Measurements from ENCODE around the gene SH3RF1. TPM values are rescaled to one million over a fixed set of nuclear protein-coding genes. Genes with fewer than 3 reads are reported as not detected.

SH3RF1 gene
- total and polyA plus RNA-seq, 2 of the 13 experiments (the other 11 are each of a cell fraction or from before 2014, with no cell fraction given), result 3.1 to 3.2 TPM

DNA sequence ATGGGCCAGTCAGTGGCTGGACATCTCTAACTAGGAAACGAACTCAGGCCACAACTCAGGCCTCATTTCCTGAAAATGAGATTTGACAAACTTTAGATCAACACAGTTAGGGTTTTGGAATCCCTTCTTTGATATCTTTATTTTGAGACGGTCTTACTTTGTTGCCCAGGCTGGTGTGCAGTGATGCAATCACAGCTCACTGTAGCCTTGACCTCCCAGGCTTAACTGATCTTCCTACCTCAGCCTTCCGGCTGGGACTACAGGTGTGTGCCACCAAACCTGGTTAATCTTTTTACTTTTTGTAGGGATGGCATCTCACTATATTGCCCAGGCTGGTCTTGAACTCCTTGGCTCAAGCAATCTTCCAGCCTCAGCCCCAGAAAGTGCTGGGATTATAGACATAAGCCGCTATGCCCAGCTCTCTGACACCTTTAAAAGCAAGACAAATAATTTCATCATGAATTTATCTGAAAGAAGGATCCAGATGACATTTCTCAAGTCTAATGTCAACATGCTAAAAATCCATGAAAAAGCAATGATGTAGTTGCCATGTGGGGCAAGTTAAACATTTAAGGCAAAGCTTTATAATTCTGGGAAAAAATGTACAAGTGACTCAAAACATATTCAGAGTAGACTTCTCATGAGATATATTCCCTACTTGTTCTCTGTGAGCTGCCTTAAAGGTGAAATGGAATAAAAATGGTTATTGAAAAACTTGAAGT lies 171.6 kb downstream of the SH3RF1 start:
- H3K4me1 ChIP-seq (ENCODE audit: insufficient read depth, low read length), result peaks cover 20% of the 10 kb centered on the region
- no peaks in the 10 kb centered on the region for H3K79me2 ChIP-seq (ENCODE audit: insufficient read depth, low read length)
- CTCF ChIA-PET (ENCODE audit: low intra/inter-chr PET ratio, low total read pairs), result no interaction called here
- no peak overlapping the region for H3K27ac ChIP-seq (ENCODE audit: extremely low read length, insufficient read depth, low read length)
- no peaks in the 10 kb centered on the region for H3K9me3 ChIP-seq (ENCODE audit: low read length)
- H3K4me2 ChIP-seq (ENCODE audit: low read depth, low read length), result no peak overlapping the region
- peaks cover 2 to 11% of the 10 kb centered on the region in 2 experiments; a peak in 4 of 5 replicates for H3K36me3 ChIP-seq (replicated peaks in 1 of 2; ENCODE audit: control insufficient read depth in 1 of 2, insufficient read depth in 2 of 2, low read length in 2 of 2)
- H3K27me3 ChIP-seq (ENCODE audit: control insufficient read depth in 1 of 2, insufficient read depth in 2 of 2, low read length in 2 of 2), result no peaks in the 10 kb centered on the region
- no peak overlapping the region for H3K9ac ChIP-seq (ENCODE audit: insufficient read depth, low read depth, low read length)
- FAIRE-seq, result peak; percentile 60
- H4K20me1 ChIP-seq (ENCODE audit: insufficient read depth, low read length), result no peaks in the 10 kb centered on the region
- POLR2A ChIA-PET, result interaction anchor here (1.0 kb wide), 1 partner anchor 29 kb away, joined by 3 read pairs; no protein-coding TSS in a partner anchor
- no peak overlapping the region for H3K4me3 ChIP-seq (replicated peaks in 1 of 3; ENCODE audit: insufficient read depth in 1 of 3, low read depth in 2 of 3, low read length in 3 of 3)
- no TSS peak for BruUV-seq (replicated peaks)
- intact Hi-C loops (cut with micrococcal nuclease; ENCODE audit: unreplicated experiment) (no loop called here), in situ Hi-C loops (cut with HindIII; ENCODE audit: extremely low pct_ligation_motif_present, low pct_unique_long_range_greater_than_20kb) (no loop called here)
- WGBS (ENCODE audit: low lambda C conversion rate), result 77% methylated on average over 4 of the region's 4 CpGs
- peak; percentile 50 for ATAC-seq
- no peak overlapping the region for H2AFZ ChIP-seq (ENCODE audit: low read length)
- DNase-seq (ENCODE audit: low spot score), result no peak
- peak; percentile 64 for TF ChIP-seq NR2F6 (IDR thresholded peaks at IDR 0.05)
- TF ChIP-seq NR2F6 (CRISPR knock-in tag; IDR thresholded peaks at IDR 0.05), result peak; percentile 70; the same call in 1 of the 2 replicates
- no peak for TF ChIP-seq PHF5A (CRISPR knock-in tag; IDR thresholded peaks at IDR 0.05; ENCODE audit: low read depth, unreplicated experiment)
- TF ChIP-seq, protein P1, sequence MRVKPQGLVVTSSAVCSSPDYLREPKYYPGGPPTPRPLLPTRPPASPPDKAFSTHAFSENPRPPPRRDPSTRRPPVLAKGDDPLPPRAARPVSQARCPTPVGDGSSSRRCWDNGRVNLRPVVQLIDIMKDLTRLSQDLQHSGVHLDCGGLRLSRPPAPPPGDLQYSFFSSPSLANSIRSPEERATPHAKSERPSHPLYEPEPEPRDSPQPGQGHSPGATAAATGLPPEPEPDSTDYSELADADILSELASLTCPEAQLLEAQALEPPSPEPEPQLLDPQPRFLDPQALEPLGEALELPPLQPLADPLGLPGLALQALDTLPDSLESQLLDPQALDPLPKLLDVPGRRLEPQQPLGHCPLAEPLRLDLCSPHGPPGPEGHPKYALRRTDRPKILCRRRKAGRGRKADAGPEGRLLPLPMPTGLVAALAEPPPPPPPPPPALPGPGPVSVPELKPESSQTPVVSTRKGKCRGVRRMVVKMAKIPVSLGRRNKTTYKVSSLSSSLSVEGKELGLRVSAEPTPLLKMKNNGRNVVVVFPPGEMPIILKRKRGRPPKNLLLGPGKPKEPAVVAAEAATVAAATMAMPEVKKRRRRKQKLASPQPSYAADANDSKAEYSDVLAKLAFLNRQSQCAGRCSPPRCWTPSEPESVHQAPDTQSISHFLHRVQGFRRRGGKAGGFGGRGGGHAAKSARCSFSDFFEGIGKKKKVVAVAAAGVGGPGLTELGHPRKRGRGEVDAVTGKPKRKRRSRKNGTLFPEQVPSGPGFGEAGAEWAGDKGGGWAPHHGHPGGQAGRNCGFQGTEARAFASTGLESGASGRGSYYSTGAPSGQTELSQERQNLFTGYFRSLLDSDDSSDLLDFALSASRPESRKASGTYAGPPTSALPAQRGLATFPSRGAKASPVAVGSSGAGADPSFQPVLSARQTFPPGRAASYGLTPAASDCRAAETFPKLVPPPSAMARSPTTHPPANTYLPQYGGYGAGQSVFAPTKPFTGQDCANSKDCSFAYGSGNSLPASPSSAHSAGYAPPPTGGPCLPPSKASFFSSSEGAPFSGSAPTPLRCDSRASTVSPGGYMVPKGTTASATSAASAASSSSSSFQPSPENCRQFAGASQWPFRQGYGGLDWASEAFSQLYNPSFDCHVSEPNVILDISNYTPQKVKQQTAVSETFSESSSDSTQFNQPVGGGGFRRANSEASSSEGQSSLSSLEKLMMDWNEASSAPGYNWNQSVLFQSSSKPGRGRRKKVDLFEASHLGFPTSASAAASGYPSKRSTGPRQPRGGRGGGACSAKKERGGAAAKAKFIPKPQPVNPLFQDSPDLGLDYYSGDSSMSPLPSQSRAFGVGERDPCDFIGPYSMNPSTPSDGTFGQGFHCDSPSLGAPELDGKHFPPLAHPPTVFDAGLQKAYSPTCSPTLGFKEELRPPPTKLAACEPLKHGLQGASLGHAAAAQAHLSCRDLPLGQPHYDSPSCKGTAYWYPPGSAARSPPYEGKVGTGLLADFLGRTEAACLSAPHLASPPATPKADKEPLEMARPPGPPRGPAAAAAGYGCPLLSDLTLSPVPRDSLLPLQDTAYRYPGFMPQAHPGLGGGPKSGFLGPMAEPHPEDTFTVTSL (CRISPR knock-in tag; IDR thresholded peaks at IDR 0.05; ENCODE audit: borderline replicate concordance), result peak; percentile 46; the same call in 1 of the 2 replicates
- TF ChIP-seq ZFY (CRISPR knock-in tag; IDR thresholded peaks at IDR 0.05), result no peak
- TF ChIP-seq RARA (CRISPR knock-in tag; IDR thresholded peaks at IDR 0.05), result peak; percentile 62
- no peak for TF ChIP-seq KMT2A (CRISPR knock-in tag; IDR thresholded peaks at IDR 0.05)
- TF ChIP-seq HNF4A (CRISPR knock-in tag; IDR thresholded peaks at IDR 0.05), result peak; percentile 21; the same call in 1 of the 2 replicates
- no peak for TF ChIP-seq ZNF263 (CRISPR knock-in tag; IDR thresholded peaks at IDR 0.05)
- no peak for TF ChIP-seq ZNF337 (CRISPR knock-in tag; IDR thresholded peaks at IDR 0.05; ENCODE audit: borderline replicate concordance, low read depth)
- TF ChIP-seq ZNF121 (CRISPR knock-in tag; IDR thresholded peaks at IDR 0.05), result peak; percentile 81
- TF ChIP-seq BCL6 (CRISPR knock-in tag; IDR thresholded peaks at IDR 0.05), result 0 out of 2 replicates have a peak, but pooled peaks have one; percentile 19
- TF ChIP-seq, protein P2, sequence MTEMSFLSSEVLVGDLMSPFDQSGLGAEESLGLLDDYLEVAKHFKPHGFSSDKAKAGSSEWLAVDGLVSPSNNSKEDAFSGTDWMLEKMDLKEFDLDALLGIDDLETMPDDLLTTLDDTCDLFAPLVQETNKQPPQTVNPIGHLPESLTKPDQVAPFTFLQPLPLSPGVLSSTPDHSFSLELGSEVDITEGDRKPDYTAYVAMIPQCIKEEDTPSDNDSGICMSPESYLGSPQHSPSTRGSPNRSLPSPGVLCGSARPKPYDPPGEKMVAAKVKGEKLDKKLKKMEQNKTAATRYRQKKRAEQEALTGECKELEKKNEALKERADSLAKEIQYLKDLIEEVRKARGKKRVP (CRISPR knock-in tag; IDR thresholded peaks at IDR 0.05), result peak in 1 of 2 experiments; percentile 58; a peak in 2 of 4 replicates
- TF ChIP-seq ZFP41 (CRISPR knock-in tag; IDR thresholded peaks at IDR 0.05; ENCODE audit: borderline replicate concordance), result no peak
- TF ChIP-seq RARG (CRISPR knock-in tag; IDR thresholded peaks at IDR 0.05; ENCODE audit: low read depth), result no peak

Data from HepG2 (cell line).